Cardiac muscle cell (in vitro differentiated cells and primary cell): ENCODE results near the gene XYLT1. TPM values are rescaled to one million over a fixed set of nuclear protein-coding genes. Genes with fewer than 3 reads are reported as not detected.

ENCODE experiments used
- DNase-seq, 2 donors: peaks; one replicate each; pipeline versions ENCODE4 v3.0.0 to v3.0.0-alpha.2; 2010 to 2017; ENCODE audit warnings: low read depth in 1 of 2, low spot score in 1 of 2
- H3K27ac ChIP-seq: fragments of 200-600 bp; sonication (generic); 2 replicates; pipeline ENCODE4 v1.5.1; 2016
- H3K27me3 ChIP-seq: fragments of 200-600 bp; sonication (generic); 2 replicates; pipeline ENCODE4 v1.6.0; 2016; ENCODE audit warnings: control low read depth
- H3K36me3 ChIP-seq: fragments of 200-600 bp; sonication (generic); 2 replicates; pipeline ENCODE4 v1.5.1; 2016; ENCODE audit warnings: control low read depth
- H3K4me1 ChIP-seq: fragments of 200-600 bp; sonication (generic); 2 replicates; pipeline ENCODE4 v1.8.1; 2017; ENCODE audit warnings: low read depth, mild to moderate bottlenecking, mixed run types
- H3K4me3 ChIP-seq: fragments of 200-600 bp; sonication (generic); 2 replicates; pipeline ENCODE4 v1.5.1; 2016; ENCODE audit warnings: mild to moderate bottlenecking
- H3K9me3 ChIP-seq: fragments of 200-600 bp; sonication (generic); 2 replicates; pipeline ENCODE4 v1.5.1; 2017; ENCODE audit warnings: low read depth, mild to moderate bottlenecking, control low read depth
- polyA plus RNA-seq: library from polyadenylated mRNA; unstranded; fragments of >200 nt; fragmentation: Nextera tagmentation; extraction: Ambion mirVana; gene quantifications from 2 replicates; pipeline ENCODE4 v1.2.1, GENCODE V29; 2016
- total RNA-seq: library from RNA; depleted of rRNA; stranded (reverse); fragments of >200 nt; gene quantifications from 2 replicates; pipeline ENCODE4 v1.2.3, GENCODE V29; 2016
- TF ChIP-seq, protein P1 (sequence below): IDR thresholded peaks from 2 replicates; pipeline ENCODE4 v1.5.1; 2012; ENCODE audit warnings: low read depth, mild to moderate bottlenecking, low read length

The XYLT1 gene
- total and polyA plus RNA-seq, 2 experiments from 2014 or later, result 3.1 to 7.2 TPM

- DNase-seq, result no peak
- H3K4me3 ChIP-seq, result no peak overlapping the region
- TF ChIP-seq, protein P1, sequence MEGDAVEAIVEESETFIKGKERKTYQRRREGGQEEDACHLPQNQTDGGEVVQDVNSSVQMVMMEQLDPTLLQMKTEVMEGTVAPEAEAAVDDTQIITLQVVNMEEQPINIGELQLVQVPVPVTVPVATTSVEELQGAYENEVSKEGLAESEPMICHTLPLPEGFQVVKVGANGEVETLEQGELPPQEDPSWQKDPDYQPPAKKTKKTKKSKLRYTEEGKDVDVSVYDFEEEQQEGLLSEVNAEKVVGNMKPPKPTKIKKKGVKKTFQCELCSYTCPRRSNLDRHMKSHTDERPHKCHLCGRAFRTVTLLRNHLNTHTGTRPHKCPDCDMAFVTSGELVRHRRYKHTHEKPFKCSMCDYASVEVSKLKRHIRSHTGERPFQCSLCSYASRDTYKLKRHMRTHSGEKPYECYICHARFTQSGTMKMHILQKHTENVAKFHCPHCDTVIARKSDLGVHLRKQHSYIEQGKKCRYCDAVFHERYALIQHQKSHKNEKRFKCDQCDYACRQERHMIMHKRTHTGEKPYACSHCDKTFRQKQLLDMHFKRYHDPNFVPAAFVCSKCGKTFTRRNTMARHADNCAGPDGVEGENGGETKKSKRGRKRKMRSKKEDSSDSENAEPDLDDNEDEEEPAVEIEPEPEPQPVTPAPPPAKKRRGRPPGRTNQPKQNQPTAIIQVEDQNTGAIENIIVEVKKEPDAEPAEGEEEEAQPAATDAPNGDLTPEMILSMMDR, result no peak
- no peak overlapping the region for H3K27ac ChIP-seq
- H3K9me3 ChIP-seq, result no peaks in the 10 kb centered on the region
- no peaks in the 10 kb centered on the region for H3K27me3 ChIP-seq
- no peaks in the 10 kb centered on the region for H3K4me1 ChIP-seq
- H3K36me3 ChIP-seq, result no peaks in the 10 kb centered on the region
These were observed 225.0 kb downstream of the XYLT1 start for GRCh38 chr16:17245776-17246175.

DNA sequence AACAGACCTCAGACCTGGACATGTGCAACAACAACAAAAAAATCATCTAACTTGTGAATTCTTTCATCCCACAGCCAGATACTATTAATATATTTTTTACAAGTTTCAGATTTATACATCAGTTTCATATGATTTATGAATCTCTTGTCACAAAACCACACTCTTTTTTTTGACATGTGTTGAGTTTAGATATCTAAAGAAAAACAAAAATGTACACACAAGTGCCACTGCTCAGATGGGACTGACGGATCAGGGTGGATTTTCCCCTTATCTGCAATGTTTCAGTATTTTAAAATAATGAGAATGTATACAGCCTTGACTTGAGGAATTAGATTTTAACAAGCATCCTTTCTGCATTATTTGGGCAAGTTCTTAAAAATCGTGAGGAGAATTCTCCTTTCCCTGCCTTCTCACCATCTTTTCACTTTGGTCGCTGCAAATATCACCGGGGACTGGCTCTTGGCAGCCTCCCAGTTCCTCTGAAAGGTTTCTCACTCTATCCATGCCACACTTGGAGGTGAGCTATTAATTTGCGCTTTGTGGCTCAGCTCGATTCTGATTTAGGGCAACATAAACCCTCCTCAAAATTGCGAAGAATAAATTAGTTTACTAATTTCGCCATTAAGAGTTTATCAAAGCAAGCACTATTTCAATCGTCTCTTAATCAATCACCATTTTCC lies 225.7 kb downstream of the XYLT1 start:
- H3K9me3 ChIP-seq, result no peaks in the 10 kb centered on the region
- H3K27ac ChIP-seq, result no peak overlapping the region
- no peaks in the 10 kb centered on the region for H3K27me3 ChIP-seq
- DNase-seq, result no peak
- H3K4me3 ChIP-seq, result no peak overlapping the region
- H3K4me1 ChIP-seq, result no peaks in the 10 kb centered on the region
- no peaks in the 10 kb centered on the region for H3K36me3 ChIP-seq
- TF ChIP-seq, protein P1, result no peak

- Histone ChIP-seq H3K4me3 (no peak overlapping the region), H3K4me1 (no peaks in the 10 kb centered on the region), H3K9me3 (no peaks in the 10 kb centered on the region), H3K27me3 (no peaks in the 10 kb centered on the region), H3K36me3 (no peaks in the 10 kb centered on the region), H3K27ac (no peak overlapping the region)
- no peak for DNase-seq
- TF ChIP-seq, protein P1, result no peak
These were observed 229.4 kb downstream of the XYLT1 start for GRCh38 chr16:17241264-17241835.

DNA sequence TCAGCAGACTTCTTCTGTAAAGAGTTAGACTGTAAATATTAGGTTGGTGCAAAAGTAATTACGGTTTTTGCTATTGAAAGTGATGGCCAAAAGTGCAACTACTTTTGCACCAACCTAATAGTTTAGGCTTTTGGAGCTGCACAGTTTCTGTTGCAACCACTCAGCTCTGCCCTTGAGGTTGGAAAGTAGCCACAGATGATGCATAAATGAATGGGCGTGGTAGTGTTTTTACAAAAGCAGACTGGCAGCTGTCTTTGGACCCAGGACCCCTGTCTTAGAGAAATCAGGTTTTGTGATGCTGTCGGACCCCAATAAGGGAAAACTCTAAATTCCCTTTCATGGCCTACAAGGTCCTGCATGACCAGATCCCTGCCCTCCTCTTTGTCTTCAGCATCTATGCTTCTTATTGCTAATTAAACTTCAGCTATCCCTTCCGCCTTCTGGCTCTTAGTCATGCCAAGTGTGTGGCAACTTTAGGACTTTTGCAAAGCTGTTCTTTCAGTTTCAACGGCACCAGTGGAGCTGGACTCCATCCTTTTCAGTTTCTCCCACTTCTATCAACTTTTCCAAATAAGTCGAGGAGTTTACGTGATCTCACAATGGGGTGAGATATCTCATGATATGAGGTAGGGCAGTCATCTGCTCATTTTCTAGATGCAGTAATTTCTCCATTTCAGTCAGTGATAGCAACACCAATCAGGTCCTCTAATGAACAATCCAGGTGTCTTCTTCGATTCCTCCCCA lies 232.3 kb downstream of the XYLT1 start:
- Histone ChIP-seq H3K4me3 (no peak overlapping the region), H3K27me3 (no peaks in the 10 kb centered on the region), H3K9me3 (no peaks in the 10 kb centered on the region), H3K27ac (no peak overlapping the region), H3K36me3 (no peaks in the 10 kb centered on the region), H3K4me1 (no peaks in the 10 kb centered on the region)
- no peak for DNase-seq
- TF ChIP-seq, protein P1, result no peak

DNA sequence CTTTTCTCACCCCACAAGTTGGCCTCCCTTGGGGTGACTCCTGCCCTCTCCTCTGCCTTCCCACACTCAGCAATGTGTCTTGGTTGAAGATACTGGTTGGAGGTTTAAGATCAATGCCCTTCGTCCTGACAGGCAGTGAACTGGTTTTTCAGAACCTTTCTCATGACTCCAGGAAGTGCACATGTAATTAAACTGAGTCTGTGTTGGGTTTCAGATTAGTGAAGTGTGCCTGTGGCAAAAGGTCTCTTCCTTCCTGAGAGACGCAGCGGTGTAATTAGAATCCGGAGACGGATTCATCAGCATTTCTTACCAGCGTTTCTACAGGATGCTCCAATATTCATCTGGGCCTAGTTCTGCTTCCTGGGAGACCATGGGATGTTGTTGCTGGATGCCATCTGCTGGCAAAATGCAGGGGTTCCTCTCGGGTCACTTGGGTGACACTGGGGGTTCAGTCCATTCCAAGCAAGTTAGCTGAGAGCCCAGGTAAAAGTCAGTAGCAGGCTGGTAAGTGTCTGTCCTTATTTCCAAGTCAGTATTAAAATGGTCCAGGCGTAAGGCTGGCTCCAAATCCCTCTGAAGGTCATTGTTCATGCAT lies 233.3 kb downstream of the XYLT1 start:
- DNase-seq, result no peak
- TF ChIP-seq, protein P1, result no peak
- H3K36me3 ChIP-seq, result no peaks in the 10 kb centered on the region
- no peaks in the 10 kb centered on the region for H3K9me3 ChIP-seq
- H3K27me3 ChIP-seq, result no peaks in the 10 kb centered on the region
- H3K4me3 ChIP-seq, result no peak overlapping the region
- H3K4me1 ChIP-seq, result no peaks in the 10 kb centered on the region
- no peak overlapping the region for H3K27ac ChIP-seq
